Keratinocyte (primary cell): ENCODE results near the gene VWA3A.

Experiments
- EZH2 ChIP-seq: IDR thresholded peaks from one replicate; pipeline ENCODE4 v1.6.1; 2012; ENCODE audit warnings: inconsistent platforms, mild to moderate bottlenecking, low read length, moderate library complexity
- TF ChIP-seq, protein P1 (sequence below), 3 experiments: IDR thresholded peaks in 1 of 3; conservative IDR thresholded peaks in 1 of 3; optimal IDR thresholded peaks in 1 of 3; 2 replicates in 2 of 3; 3 replicates in 1 of 3; pipeline versions ENCODE3 to v1.5.1; 2011; ENCODE audit warnings: low read length in 3 of 3, mild to moderate bottlenecking in 3 of 3, moderate library complexity in 2 of 3, control low read depth in 1 of 3, inconsistent platforms in 1 of 3; ENCODE audit not compliant: insufficient read depth in 2 of 3; ENCODE audit errors: extremely low read depth in 1 of 3

DNA sequence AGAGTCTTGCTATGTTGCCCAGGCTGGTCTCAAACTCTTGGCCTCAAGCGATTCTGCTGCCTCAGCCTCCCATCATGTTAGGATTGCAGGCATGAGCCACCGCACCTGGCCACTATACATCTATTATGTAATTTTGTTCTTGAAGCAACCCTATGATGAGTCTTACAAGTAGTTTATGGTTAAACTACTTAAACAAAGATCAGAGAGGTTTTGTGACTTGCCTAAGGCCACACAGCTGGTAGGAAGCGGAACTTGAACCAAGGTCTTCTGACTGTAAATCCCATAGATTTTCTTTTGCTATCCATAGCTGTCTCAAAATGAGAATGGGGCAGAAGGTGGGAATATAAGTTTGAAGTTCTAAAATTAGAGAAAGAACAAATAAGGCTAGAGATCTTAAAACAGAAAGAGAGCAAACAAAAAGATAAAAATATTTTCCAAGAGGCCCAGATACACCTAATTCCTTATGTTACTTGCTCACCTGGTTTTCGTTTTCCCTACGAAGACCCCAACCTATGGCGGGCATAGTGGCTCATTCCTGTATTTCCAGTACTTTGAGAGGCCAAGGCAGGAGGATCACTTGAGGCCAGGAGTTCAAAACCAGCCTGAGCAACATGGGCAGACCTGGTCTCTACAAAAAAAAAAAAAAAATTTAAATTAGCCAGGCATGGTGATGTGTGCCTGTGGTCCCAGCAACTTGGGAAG, 32.4 kb downstream of the VWA3A start:
- TF ChIP-seq, protein P1, sequence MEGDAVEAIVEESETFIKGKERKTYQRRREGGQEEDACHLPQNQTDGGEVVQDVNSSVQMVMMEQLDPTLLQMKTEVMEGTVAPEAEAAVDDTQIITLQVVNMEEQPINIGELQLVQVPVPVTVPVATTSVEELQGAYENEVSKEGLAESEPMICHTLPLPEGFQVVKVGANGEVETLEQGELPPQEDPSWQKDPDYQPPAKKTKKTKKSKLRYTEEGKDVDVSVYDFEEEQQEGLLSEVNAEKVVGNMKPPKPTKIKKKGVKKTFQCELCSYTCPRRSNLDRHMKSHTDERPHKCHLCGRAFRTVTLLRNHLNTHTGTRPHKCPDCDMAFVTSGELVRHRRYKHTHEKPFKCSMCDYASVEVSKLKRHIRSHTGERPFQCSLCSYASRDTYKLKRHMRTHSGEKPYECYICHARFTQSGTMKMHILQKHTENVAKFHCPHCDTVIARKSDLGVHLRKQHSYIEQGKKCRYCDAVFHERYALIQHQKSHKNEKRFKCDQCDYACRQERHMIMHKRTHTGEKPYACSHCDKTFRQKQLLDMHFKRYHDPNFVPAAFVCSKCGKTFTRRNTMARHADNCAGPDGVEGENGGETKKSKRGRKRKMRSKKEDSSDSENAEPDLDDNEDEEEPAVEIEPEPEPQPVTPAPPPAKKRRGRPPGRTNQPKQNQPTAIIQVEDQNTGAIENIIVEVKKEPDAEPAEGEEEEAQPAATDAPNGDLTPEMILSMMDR (optimal IDR thresholded peaks at IDR 0.05 in 1 of 3, IDR thresholded peaks at IDR 0.05 in 1 of 3, conservative IDR thresholded peaks at IDR 0.05 in 1 of 3; ENCODE audit: extremely low read depth in 1 of 3, insufficient read depth in 2 of 3, low read length in 3 of 3) = no peak
- TF ChIP-seq EZH2 = no peak
